NCI-H82 (cell line): Measurements from ENCODE around the gene RIPK4.

Experiments
- DNase-seq: peaks from one replicate; lab custom pipeline; 2025; lab: John Stamatoyannopoulos, UW

RIPK4 gene

DNA sequence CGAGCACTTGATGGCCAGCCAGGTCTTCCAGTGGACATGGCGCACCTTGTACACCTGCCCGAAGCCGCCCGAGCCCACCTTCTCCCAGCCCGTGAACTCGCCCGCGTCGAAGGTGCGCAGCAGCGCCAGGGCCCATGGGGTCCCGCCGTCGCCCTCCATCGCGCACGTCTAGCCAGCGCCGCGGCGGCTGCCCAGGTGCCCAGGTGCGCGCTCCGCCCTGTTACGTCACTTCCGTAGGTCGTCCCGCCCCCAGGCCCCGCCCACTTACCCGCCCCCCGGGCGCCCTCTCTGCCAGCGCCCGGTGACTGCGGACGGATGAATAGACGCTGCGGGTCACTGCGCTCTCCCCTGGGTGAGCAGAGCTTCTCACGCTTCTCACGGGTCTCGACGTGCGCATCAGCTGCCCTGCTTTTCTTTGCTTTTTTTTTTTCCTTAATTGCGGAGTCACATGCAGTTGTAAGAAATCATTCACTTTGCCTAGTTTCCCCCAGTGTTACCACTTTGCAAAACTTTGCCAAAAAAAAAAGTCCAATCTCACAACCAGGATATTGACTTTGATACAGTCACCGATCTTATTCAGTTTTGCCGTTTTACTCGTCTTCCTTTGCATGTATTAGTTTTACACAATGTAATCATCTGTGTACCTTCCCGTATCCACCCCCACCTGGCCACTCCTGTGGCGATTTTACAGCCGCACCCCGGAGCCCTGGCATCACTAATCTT, at the start of gene RIPK4:
RIPK4 (minus strand) TSS at position 170 of the 723 bp plus-strand sequence; CDS start at position 159, 11 bp downstream.
- peak; percentile 89 for DNase-seq

DNA sequence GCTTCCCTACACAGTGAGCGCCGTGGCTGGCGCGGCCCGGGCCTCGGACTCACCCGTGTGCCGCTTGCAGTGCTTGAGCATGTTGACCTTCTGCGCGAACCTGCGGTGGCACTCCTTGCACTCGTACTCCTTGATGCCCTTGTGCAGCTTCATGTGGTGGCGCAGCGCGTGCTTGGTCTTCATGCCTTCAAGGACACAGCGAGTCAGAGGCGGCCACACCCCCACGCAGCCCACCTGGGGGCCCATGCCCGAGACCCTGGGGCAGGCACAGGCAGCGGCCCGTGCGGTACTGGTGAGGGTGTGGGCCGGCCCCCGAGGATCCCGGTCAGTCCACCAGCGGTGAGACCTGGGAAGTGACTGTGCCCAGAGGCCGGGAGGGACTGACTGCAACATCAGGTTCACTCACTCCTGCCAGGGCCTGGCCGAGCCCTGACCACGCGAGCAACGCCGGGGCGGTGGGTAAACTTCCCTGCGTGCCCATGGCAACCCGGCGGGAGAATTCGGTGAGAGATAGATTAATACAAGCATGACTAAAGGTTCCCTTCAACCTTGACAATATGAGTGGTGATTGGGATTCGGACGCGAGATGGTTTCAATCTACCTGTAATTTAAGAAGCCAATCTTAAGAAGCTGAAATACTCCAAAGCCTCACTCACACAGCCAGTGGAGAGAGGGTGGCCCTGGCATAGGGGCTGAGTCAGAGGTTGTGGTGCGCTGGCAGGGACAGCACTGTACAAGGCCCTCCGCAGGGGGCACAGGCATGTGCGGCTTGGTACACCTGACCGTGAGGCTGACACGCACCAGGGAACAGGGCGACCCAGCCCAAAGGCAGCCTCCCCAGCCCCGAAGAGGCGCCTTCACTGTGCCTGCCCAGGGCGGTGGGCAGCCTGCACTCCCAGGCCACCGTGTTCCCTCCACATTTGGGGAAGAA, 49.1 kb upstream of the RIPK4 start:
- DNase-seq: no peak

DNA sequence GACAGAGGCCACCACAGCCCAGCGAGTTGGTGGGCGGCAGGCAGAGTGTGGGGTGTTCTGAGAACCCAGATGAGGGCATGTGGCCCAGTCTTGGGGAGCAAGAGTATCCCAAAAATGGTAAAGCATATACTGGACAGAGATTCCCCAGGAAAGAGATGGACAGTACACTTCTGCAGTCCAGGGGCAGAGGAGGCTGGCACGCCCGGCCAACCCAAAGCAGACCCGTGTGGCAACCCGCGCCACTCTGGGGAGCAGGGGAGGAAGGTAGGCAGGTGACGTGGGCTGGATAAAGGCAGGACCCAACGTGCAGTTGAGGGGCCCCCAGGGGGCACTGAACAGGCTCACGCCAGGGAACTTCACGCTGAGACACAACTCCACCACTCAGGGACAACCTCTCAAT, 46.4 kb upstream of the RIPK4 start:
- no peak for DNase-seq

DNA sequence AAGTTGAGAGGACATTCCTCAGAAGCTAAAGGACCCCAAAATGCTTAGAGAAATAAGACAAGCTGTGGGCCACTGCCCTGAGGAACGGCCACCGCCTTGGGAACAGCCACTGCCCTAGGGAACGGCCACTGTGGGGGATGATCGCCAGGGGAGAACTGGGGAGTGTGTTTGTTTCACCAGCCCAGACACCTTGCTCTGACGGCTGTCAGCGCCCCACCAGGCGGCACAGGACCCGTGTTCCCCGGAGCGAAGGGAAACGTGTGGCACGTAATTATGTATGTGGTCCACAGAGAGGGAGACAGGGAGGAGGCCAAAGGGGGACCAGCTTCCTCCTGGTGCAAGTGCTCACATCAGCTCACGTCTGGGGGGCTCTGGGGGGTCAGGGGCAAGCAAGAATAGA, 45.8 kb upstream of the RIPK4 start:
- no peak for DNase-seq

DNA sequence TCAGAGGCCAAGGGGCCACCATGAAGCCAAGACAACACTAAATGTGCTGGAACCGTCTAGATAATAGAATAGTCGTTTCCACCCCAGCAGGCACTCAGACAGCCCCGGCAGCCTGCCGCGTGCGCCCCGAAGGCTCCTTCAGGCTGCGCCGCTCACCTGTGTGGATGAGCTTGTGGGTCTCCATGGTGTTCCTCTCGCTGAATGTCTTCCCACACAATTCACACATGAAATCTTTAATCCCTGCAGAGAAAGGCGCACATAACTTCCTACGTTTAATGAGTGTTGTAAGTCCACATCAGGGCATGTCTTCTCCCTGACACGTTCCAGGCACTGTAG, 43.7 kb upstream of the RIPK4 start:
- DNase-seq: no peak

DNA sequence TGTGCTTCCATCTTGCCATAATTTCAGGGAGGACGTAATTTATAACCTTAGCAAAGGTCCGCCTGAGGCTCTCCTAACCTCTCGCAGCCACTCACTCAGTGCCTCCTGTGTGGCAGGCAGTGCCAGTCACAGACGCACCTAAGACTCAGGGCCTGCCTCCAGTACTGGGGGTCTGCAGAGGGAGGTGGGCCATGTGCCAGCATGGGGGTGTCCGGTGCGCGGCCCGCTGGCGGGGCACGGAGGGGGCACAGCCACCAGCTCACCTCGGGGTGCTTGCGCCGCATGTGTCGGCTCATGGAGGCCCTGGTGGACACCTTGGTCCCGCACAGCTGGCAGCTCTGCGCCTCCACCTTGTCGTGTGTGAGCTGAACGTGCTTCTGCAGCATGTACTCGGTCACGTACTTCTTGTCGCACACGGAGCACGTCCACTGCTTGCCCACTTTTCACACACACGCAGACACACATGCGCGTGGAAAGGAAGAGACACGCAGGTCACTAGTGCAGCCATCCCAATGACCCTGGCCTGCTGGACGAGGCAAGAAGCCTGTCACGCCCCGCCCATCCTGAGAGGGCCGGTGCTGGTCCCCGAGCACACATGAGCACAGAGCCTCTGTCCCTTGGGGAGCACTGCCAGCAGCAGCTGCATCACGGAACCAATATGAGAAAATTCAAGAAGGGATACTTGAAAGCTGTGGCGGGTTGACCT, 43.2 kb upstream of the RIPK4 start:
- no peak for DNase-seq

DNA sequence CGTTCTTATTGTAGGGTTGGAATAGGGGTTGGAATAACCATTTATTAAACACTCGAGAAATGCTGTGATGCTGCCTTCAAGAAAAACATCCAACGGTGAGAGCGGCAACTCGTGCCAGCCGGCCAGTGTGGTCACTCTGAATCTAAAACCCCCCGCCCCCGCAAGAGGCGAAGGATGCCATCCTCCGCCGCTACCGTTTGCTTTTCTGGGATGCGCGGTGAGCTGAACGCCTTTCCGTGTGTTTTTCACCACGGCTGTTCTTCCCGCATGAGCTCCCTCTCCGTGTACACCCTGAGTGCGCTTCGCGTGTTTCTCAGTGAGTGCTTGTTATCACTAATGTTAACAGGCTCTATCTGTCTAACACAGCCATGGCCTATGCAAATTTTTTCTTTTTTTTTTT, 42.0 kb upstream of the RIPK4 start:
- no peak for DNase-seq

DNA sequence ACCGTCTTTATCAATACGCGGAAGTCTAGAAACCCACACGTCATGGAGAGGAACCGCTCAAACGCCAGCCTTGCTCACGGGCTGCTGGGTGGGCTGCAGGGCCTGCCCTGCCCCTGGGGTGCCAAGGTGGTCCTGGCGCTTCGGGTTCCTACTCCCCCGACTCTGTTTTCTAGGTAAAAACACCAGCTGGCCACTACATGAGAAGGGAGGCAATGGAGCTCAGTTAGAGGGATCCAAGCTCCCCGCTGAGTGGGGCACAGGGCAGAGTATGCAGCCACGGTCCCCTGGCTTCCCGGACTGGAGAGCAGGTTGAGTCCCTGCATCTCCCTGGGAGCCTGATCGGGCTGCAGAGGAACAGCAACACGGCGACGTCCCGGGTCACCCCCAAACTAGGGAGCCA, 41.2 kb upstream of the RIPK4 start:
- DNase-seq: no peak

DNA sequence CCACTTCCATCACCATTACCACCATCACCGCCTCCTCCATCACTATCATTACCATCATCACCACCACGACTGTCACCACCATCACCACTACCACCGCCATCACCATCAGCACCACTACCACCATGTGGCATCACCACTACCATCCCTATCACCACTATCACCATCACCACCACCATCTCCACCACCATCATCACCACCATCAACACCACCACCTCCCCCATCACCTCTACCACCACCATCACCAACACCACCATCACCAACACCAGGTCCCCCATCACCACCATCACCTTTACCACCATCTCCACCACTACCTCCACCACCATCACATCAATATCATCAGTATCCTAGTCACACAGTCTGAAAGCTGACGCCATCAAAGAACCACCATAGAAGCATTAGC, 39.9 kb upstream of the RIPK4 start:
- DNase-seq: no peak

DNA sequence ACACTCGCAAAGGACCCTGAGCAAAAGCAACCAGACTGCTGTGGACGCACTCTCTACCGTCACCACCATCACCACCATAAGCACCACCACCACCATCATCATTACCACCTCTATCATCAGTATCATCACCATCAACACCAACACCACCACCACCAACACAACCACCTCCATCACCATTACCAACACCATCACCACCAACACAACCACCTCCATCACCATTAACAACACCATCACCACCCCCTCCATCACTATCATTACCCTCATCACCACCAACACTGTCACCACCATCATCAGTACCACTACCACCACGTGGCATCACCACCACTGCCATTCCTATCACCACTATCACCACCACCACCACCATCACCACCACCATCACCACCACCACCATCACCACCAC, 38.8 kb upstream of the RIPK4 start:
- no peak for DNase-seq

DNA sequence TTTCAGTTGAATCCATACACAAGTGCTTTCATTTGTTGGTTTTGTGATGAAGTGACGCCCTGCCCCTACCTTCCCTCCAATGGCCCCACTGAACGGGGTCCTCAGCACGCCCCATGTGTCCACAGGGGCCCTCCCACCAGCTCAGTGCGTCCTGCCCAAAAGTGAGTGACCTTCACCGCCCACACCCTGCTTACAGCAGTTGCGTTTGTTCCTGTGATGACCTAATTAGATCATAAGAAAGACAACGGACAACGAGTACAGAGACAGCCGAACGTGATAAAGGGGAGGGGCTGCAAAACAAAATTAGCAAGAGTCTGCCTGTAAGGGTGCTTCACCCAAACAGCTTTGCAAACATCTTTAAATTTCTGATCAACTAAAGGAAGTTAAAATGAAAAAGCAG, 38.2 kb upstream of the RIPK4 start:
- DNase-seq: no peak

DNA sequence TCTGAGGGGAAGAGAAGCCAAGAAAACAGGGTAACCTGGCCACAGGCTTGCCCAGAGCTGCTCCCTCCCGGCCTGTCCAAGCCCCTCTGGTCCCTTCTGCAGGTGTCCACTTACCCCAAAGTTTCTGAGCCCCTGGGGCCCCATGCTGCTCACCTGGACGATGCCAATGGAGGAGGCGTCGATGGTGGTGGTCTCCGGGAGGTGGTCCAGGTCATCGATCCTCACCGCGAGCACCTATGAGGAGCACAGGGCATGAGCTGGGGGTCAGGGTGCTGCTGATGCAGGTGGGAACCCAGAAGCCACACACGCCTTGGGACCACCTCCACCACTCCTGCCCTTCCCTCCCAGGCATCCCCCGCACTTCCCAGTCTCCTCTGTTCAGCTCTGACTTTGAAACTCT, 37.5 kb upstream of the RIPK4 start:
- DNase-seq: no peak

DNA sequence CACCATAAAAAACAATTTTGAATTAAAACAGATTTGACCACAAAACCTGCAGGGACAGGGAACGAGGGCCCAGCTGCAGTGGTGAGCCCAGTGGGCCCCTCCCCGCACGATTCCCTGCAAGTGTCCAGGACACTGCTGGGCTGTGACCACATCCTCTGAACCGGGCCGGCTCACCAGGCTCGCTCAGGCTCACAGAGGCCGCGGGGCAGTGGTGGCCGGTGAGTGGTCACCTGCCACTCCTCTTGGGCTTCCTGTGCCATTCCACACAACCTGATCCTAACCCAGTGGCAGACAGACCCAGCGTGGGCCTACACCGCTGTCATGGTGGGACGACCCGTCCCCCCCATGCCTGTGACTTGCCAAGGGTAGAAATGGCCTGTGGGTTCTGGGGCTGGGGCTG, 36.5 kb upstream of the RIPK4 start:
- DNase-seq: no peak

DNA sequence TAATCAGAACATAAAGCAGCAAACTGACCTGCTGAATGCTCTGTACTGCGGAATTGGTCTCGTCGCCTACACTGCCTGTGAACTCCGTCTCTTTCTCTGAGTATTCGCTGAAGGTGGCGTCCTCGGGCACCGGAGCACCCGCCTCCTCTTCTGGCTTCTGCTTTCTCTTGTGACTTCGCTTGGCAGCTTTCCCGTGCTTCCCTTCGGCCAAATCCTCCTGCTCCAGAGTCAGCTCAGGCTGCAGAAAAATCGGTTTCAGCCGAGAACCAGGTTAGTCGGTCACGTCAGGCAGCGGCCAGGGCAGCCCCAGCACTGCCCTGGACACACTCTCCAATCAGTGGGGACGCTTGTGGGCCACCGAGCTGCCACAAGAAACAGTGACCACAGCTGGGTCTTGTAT, 35.8 kb upstream of the RIPK4 start:
- no peak for DNase-seq

DNA sequence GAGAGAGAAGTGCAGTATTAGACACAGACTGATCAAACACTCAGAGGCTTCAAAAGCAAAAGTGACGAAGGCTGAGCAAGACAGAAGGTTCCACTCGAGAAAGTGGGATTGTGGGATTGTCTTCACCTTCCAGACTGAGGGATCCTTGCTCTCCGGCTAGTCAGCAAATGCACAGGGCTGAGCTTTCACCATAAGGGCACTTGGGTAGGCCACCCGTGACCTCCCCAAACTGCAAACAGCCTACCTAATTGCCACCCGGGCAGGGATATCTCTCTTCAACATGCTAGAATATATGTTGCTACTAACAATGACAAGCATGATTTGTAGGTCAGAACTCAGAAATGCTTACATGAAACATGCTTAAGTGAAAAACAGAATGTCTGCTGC, 35.3 kb upstream of the RIPK4 start:
- no peak for DNase-seq

DNA sequence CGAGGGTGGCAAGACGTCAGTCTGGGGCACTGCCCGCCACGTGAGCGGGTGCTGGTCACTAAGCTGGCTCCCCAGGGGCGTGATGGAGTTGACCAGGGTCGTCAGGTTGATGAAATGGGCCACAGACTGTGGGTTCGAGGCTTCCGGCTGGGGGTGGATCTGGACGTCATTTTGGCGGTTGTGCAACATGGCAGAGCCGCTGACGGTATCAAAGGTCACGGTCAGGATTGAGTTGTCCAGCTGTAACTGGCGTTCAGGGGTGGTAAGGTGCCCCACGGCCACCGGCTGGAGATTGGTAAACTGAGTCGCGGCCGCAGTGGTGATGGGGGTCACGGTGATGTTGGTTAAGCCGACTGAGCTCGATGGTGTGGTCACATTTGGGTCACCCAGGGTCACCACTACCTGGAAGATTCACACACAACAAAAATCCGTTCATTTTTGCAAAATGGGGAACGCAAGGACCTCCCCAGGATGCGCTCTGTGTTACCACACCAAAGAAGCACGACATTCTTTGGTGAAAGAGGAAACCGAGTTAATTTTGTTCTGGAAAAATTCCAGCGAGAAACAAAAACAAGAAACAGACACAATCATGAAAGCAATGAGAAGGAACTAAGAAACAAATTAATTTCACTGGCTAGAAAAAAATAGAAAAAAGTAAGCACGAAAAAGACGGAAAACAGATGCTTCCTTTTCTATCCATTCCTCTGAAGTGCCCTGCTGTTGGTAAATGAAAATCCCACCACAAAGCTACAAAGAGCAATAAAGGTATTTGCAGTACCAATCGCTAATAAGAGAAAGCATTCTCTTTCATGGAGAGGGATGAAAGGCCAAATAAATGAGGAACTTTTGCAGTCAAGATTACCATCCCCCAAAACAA, 34.7 kb upstream of the RIPK4 start:
- DNase-seq: no peak

DNA sequence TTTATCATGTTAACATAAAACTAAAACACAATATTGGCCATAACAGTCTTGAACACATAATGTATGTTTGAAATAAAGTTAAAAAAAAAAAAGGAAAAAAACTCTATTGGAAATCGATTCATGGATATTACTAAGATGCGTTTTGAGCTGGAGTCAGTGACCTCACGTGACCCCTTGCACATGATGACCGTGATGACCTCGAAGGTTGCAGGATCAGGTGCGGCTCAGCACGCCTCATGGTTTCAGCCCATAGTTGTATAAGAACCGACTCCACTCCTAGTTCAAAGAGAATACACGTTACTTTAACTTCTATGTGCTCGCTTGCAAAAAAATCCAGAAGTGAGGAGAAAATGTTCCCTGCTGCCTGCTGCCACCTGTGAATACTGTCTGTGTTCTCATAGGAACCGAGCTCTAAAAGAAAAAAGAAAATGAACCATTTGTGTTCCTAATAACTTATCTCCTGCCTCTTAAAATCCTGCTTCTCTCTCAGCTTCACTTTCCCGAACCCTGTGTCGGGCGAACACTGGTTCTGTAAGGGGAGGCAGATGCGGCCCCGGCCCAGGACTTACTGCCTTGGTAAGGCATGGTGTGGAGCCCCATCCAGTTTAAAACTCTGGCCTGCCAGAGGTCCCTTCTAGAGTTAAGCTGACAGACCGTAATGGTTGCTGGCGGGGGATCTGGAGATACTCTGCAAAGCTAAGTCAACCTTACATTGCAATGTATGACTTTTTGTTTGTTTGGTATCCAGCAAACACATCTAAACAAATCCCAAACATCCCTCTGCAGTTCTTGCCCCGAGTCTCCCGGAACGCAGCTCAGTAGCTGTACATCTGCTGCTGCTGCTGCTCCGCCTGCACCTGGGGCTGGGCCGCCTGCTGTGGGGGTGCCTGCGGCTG, 33.8 kb upstream of the RIPK4 start:
- no peak for DNase-seq

DNA sequence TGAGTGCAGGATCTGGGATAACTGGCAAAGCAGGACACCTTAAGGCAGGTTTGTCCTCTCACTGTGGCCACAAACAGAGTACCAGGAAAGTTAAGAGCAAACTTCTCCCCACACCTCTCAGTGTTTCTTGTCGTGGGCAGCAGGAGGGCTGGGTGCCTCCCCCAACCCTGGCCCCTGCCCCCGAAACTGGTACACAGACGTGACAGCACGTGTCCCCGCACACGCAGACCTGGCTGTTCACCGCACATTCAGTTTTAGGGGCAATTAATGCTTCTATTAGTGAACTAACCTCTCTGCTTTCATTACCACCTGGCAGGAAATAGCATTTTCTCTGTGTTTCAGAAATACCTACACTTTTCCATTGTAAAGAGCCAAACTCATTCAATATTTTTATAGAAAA, 32.9 kb upstream of the RIPK4 start:
- no peak for DNase-seq

DNA sequence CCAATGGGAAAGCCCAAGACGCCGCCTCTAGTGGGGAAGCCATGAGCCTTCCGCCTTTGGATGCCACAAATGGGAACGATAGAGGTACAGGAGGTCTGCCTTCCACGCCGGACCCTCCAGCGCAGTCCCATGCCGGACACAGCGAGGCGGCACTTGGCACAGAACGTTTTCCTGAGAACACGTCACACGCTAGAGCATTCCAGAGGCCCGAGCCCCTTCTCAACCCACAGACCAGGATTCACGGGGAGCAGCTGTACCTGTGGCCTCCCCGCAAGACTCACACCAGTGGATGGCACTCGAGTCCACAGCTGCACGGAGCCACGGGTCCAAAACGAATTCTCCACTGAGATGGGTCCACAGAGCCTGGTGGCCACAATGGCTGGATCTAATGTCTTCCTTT, 31.5 kb upstream of the RIPK4 start:
- no peak for DNase-seq

DNA sequence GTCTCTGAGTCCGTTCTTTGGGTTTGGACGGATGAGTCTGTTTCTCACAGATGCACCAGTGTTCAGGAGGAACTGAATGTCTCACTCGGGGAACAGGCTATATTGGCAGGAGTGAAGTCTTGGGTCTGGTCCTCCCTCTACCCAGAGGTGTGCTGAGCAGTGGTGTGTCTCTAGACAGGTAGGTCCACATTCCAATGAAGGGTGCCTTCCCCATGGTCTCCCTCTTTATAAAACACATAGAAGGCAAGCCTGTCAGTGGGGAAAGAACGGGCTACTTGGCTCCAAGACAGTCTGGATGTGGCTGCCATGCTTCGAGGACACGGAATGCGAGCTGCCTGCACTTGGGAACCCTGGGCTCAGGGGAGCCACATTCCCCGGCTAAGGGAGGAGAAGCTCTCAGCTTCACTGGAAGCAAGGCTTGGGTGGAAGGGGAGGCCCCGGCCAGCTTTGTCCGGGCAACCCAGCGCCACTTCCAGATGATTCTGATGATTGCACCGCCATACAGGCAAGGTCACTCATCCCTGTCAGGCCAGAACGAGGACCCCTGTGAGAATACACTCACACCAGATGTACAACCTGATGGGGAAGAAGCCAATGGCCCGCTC, 29.7 kb upstream of the RIPK4 start:
- no peak for DNase-seq

DNA sequence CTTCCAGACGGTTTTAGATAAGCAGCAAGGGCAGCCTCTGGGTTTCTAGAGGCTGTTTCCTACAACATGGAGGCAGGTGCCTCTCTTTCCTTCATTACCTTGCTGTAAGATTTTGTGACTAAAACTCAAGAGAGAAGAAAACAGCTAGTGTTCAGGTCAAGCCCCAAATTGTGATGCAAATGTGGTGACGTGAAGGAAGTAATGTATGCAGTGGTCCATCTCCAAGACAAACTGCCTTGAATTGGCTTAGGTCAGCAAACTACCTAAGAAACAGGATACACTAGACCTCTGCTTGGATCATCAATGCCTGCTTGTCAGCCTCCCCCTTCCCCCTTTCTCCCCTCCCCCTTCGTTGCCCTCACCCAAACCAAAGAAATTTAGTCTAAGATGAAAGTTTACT, 28.9 kb upstream of the RIPK4 start:
- no peak for DNase-seq
